ENCODE data around the gene KCNH1. TPM values are rescaled to one million over a fixed set of nuclear protein-coding genes. Genes with fewer than 3 reads are reported as not detected.

Gene KCNH1
- total and polyA plus RNA-seq, 9 donors = 0.11 to 0.46 TPM; not detected in 7

DNA sequence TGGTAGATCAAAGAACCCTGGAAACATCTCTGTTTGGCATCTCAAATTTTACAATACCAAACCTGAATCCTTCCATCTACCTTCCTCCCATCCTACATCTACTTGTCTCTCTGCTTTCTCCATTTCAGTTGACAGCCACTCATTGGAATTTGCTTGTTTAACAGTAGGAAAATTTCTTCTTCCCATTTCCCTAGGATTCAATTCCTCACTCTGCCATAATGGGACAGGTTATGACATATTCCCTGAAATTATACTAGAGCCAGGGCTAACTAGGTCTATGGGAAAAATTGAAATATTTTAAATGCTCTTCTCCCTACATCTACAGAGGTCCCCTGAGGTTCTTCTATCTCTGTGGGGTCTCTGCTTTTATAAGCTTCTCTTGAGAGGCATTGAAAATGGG lies 257.7 kb downstream of the KCNH1 start:
- no peaks in the 10 kb centered on the region for H3K27me3 ChIP-seq
- H3K4me3 ChIP-seq = no peak overlapping the region
- H3K27ac ChIP-seq = no peak overlapping the region
- no peak for TF ChIP-seq POLR2A (IDR thresholded peaks at IDR 0.05)
- TF ChIP-seq, protein P1, sequence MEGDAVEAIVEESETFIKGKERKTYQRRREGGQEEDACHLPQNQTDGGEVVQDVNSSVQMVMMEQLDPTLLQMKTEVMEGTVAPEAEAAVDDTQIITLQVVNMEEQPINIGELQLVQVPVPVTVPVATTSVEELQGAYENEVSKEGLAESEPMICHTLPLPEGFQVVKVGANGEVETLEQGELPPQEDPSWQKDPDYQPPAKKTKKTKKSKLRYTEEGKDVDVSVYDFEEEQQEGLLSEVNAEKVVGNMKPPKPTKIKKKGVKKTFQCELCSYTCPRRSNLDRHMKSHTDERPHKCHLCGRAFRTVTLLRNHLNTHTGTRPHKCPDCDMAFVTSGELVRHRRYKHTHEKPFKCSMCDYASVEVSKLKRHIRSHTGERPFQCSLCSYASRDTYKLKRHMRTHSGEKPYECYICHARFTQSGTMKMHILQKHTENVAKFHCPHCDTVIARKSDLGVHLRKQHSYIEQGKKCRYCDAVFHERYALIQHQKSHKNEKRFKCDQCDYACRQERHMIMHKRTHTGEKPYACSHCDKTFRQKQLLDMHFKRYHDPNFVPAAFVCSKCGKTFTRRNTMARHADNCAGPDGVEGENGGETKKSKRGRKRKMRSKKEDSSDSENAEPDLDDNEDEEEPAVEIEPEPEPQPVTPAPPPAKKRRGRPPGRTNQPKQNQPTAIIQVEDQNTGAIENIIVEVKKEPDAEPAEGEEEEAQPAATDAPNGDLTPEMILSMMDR (IDR thresholded peaks at IDR 0.05) = no peak
- no peak for TF ChIP-seq EP300 (IDR thresholded peaks at IDR 0.05)
- H3K36me3 ChIP-seq = no peaks in the 10 kb centered on the region
- no peaks in the 10 kb centered on the region for H3K9me3 ChIP-seq
- intact Hi-C loops (cut with DNase I) = no loop called here
- no peak for DNase-seq
- H3K4me1 ChIP-seq (ENCODE audit: insufficient read depth) = no peaks in the 10 kb centered on the region

DNA sequence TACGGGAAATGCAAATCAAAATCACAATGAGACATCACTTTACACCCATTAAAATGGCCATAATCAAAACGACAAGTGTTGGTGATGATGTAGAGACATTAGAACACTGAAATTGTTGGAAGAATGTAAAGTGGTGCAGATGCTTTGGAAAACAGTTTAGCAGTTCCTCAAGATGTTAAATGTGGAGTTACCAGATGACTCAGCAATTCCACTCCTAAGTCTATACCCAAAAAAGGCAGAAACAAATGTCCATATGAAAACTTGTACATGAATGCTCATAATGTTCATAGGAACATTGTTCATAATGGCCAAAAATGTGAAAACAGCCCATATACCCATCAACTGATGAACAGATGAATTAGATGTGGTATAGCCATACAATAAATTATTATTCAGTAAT lies 267.4 kb downstream of the KCNH1 start:
- 67 to 84% (median 73%) methylated on average over 2 of the region's 2 CpGs for WGBS, 3 donors
- H3K4me3 ChIP-seq = no peak overlapping the region
- intact Hi-C loops (cut with DNase I) = no loop called here
- no peaks in the 10 kb centered on the region for H3K36me3 ChIP-seq
- no peaks in the 10 kb centered on the region for H3K9me3 ChIP-seq
- no peak overlapping the region for H3K27ac ChIP-seq
- TF ChIP-seq EP300 (IDR thresholded peaks at IDR 0.05) = no peak
- TF ChIP-seq, protein P1 (IDR thresholded peaks at IDR 0.05) = no peak
- no peak for TF ChIP-seq POLR2A (IDR thresholded peaks at IDR 0.05)
- H3K27me3 ChIP-seq = no peaks in the 10 kb centered on the region
- no peaks in the 10 kb centered on the region for H3K4me1 ChIP-seq (ENCODE audit: insufficient read depth)
- no peak for DNase-seq

DNA sequence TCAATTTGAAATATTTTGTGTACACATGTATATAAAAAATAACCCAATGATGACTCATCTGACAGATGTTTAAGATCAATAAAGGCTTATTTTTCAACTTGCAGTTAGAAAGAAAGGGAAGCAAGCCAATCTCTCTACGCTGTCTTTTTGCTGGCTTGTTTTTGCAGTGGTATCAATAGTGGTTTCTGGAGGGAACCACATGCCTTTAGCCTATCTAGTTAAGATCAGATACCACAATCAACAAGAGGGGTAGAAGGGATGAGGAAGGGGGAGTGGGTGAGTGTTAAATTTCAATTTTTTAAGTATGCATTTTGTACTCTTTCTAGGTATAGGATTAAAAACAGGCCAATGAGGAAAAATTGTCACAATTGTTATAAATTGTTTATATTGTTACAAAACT lies 276.2 kb downstream of the KCNH1 start:
- Histone ChIP-seq H3K27ac (no peak overlapping the region), H3K4me3 (no peak overlapping the region), H3K36me3 (no peaks in the 10 kb centered on the region), H3K27me3 (no peaks in the 10 kb centered on the region), H3K4me1 (ENCODE audit: insufficient read depth) (no peaks in the 10 kb centered on the region), H3K9me3 (no peaks in the 10 kb centered on the region)
- intact Hi-C loops (cut with DNase I) = no loop called here
- no peak for DNase-seq
- TF ChIP-seq, protein P1 (IDR thresholded peaks at IDR 0.05) = no peak
- 9 to 30% (median 9%) methylated on average over 1 of the region's 1 CpG for WGBS, 3 donors

DNA sequence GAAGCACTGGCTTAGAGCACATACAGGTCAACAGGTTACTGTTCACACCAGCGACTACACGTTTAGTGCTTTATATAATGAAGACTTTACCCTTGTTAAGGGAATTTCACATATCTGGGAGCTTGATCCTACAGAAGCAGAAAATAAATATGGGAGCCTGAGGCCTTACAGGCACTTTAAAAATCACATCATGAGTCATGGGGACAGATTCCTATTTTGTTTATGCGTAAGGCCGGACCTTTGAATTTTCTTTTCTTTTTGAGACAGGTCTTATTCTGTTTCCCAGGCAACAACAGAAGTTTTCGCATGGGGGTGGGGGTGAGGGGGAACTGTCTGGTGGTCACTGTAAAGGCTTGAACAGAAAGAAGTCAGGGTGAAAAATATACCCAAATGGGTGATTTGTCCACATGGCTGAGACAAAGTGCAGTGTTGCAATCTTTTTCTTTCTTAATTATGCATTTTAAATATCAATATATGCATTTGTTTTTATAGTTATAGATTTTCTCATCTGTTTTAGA lies 276.7 kb downstream of the KCNH1 start:
- 47 to 69% (median 50%) methylated on average over 5 of the region's 5 CpGs for WGBS, 3 donors
- DNase-seq = no peak
- intact Hi-C loops (cut with DNase I) = no loop called here

More for the DNA sequence above, 276.7 kb downstream of the KCNH1 start:
- no peaks in the 10 kb centered on the region for H3K27me3 ChIP-seq
- no peak overlapping the region for H3K4me3 ChIP-seq
- no peak for TF ChIP-seq POLR2A (IDR thresholded peaks at IDR 0.05)
- TF ChIP-seq, protein P1 (IDR thresholded peaks at IDR 0.05) = no peak
- no peak for TF ChIP-seq EP300 (IDR thresholded peaks at IDR 0.05)
- H3K9me3 ChIP-seq = no peaks in the 10 kb centered on the region
- no peaks in the 10 kb centered on the region for H3K36me3 ChIP-seq
- no peak overlapping the region for H3K27ac ChIP-seq
- no peaks in the 10 kb centered on the region for H3K4me1 ChIP-seq (ENCODE audit: insufficient read depth)
